SK-N-SH (cell line): Measurements from ENCODE around the gene CACNA2D3. TPM values are rescaled to one million over a fixed set of nuclear protein-coding genes. Genes with fewer than 3 reads are reported as not detected.

ENCODE experiments used
- CTCF ChIA-PET: fragments of 300-600, 350-600 bp; formaldehyde crosslinking; extraction: SDS; loops from one replicate; lab custom pipeline; 2021; lab: Yijun Ruan, JAX
- POLR2A ChIA-PET: fragments of 350-600 bp; sonication (Branson Sonifier 250); formaldehyde crosslinking; extraction: SDS; loops from one replicate; lab custom pipeline; 2020; ENCODE audit warnings: antibody characterized with exemption, inconsistent platforms; lab: Yijun Ruan, JAX
- DNase-seq: peaks from one replicate; pipeline ENCODE4 v3.0.0; 2012
- H2AFZ ChIP-seq: fragments of 200-600 bp; sonication (generic); 2 replicates; pipeline ENCODE4 v1.8.1; 2016; ENCODE audit warnings: antibody characterized with exemption, mild to moderate bottlenecking, low read depth
- H3F3A ChIP-seq: fragments of 200-600 bp; sonication (generic); replicated peaks from 2 replicates; pipeline ENCODE3; 2016; ENCODE audit warnings: antibody characterized with exemption, mild to moderate bottlenecking; ENCODE audit not compliant: insufficient read depth
- H3K27ac ChIP-seq, 2 experiments: fragments of 200-500 bp in 1 of 2; fragments of 200-600 bp in 1 of 2; sonication (Bioruptor generic) in 1 of 2; sonication (generic), shearing (Covaris generic) in 1 of 2; 2 replicates each; pipeline versions ENCODE4 v1.5.1 to v1.6.1; 2014 to 2016; ENCODE audit warnings: low read depth in 2 of 2, inconsistent platforms in 1 of 2, low read length in 1 of 2, mild to moderate bottlenecking in 1 of 2, mixed read lengths in 1 of 2
- H3K27me3 ChIP-seq: fragments of 200-600 bp; sonication (generic), shearing (Covaris generic); 2 replicates; pipeline ENCODE4 v1.6.1; 2016; ENCODE audit warnings: mixed run types; ENCODE audit not compliant: insufficient read depth
- H3K36me3 ChIP-seq, 2 experiments: fragments of 200-500 bp in 1 of 2; fragments of 200-600 bp in 1 of 2; sonication (Bioruptor generic) in 1 of 2; sonication (generic) in 1 of 2; replicated peaks in 1 of 2; 2 replicates each; pipeline versions ENCODE3 to v1.5.1; 2014 to 2016; ENCODE audit warnings: low read length in 1 of 2, mild to moderate bottlenecking in 1 of 2; ENCODE audit not compliant: insufficient read depth in 2 of 2, control insufficient read depth in 1 of 2
- H3K4me1 ChIP-seq, 2 experiments: fragments of 200-500 bp in 1 of 2; fragments of 200-600 bp in 1 of 2; sonication (Bioruptor generic) in 1 of 2; sonication (generic), shearing (Covaris generic) in 1 of 2; 2 replicates each; pipeline versions ENCODE4 v1.5.1 to v1.6.1; 2014 to 2016; ENCODE audit warnings: low read depth in 1 of 2, low read length in 1 of 2, mixed run types in 1 of 2; ENCODE audit not compliant: insufficient read depth in 2 of 2, control insufficient read depth in 1 of 2
- H3K4me2 ChIP-seq: fragments of 200-600 bp; sonication (generic), shearing (Covaris generic); 2 replicates; pipeline ENCODE4 v1.6.1; 2017; ENCODE audit warnings: mixed run types
- H3K4me3 ChIP-seq, 2 experiments: fragments of 200-500 bp in 1 of 2; fragments of 200-600 bp in 1 of 2; sonication (Bioruptor generic) in 1 of 2; sonication (generic), shearing (Covaris generic) in 1 of 2; 2 replicates each; pipeline versions ENCODE4 v1.5.1 to v1.8.1; 2014 to 2016; ENCODE audit warnings: low read depth in 2 of 2, inconsistent platforms in 1 of 2, low read length in 1 of 2, mild to moderate bottlenecking in 1 of 2, mixed read lengths in 1 of 2, moderate library complexity in 1 of 2
- H3K79me2 ChIP-seq: fragments of 200-600 bp; sonication (generic); 2 replicates; pipeline ENCODE4 v1.8.1; 2017; ENCODE audit warnings: mild to moderate bottlenecking; ENCODE audit not compliant: insufficient read depth
- H3K9ac ChIP-seq: fragments of 200-600 bp; sonication (generic); 2 replicates; pipeline ENCODE4 v1.6.1; 2017; ENCODE audit warnings: mixed run types
- H3K9me2 ChIP-seq: fragments of 200-600 bp; sonication (generic); 2 replicates; pipeline ENCODE4 v1.6.1; 2017; ENCODE audit warnings: mixed run types
- H3K9me3 ChIP-seq: fragments of 200-600 bp; sonication (generic); 2 replicates; pipeline ENCODE4 v1.6.1; 2017; ENCODE audit warnings: mixed run types, mild to moderate bottlenecking, moderate library complexity
- H4K20me1 ChIP-seq: fragments of 200-600 bp; sonication (generic); 2 replicates; pipeline ENCODE4 v1.6.1; 2017; ENCODE audit warnings: mild to moderate bottlenecking, mixed run types; ENCODE audit not compliant: insufficient read depth
- EZH2phosphoT487 ChIP-seq: fragments of 200-600 bp; sonication (generic); IDR thresholded peaks from 2 replicates; pipeline ENCODE4 v1.6.1; 2017; ENCODE audit warnings: low read depth, mixed run types, mild to moderate bottlenecking, antibody characterized with exemption, moderate library complexity, borderline replicate concordance
- GATA2 ChIP-seq: sonication (generic); formaldehyde crosslinking; IDR thresholded peaks from 2 replicates; pipeline ENCODE4 v1.5.0; 2020; ENCODE audit warnings: mild to moderate bottlenecking, missing genetic modification reagents
- MEF2A ChIP-seq: IDR thresholded peaks from 2 replicates; pipeline ENCODE4 v1.4.0; 2012; ENCODE audit warnings: low read depth, borderline replicate concordance
- NFIC ChIP-seq: IDR thresholded peaks from 2 replicates; pipeline ENCODE4 v1.4.0; 2012; ENCODE audit warnings: borderline replicate concordance
- NRF1 ChIP-seq: IDR thresholded peaks from 2 replicates; pipeline ENCODE4 v1.6.1; 2012; ENCODE audit warnings: low read depth, mild to moderate bottlenecking, low read length
- RAD21 ChIP-seq: IDR thresholded peaks from 2 replicates; pipeline ENCODE4 v1.6.1; 2012; ENCODE audit warnings: mild to moderate bottlenecking, low read length
- RCOR1 ChIP-seq: fragments of 150-350 bp; IDR thresholded peaks from 2 replicates; pipeline ENCODE4 v1.6.1; 2017; ENCODE audit warnings: antibody characterized with exemption, low read length
- SIN3A ChIP-seq: IDR thresholded peaks from 2 replicates; pipeline ENCODE4 v1.6.1; 2012; ENCODE audit warnings: low read depth, mild to moderate bottlenecking, low read length, moderate library complexity, borderline replicate concordance
- SMC3 ChIP-seq: IDR thresholded peaks from 2 replicates; pipeline ENCODE4 v1.6.1; 2012; ENCODE audit warnings: low read depth, low read length, improper control_type of control experiment
- TAF1 ChIP-seq: IDR thresholded peaks from 2 replicates; pipeline ENCODE4 v1.6.1; 2012; ENCODE audit warnings: low read depth, mild to moderate bottlenecking, low read length, moderate library complexity, borderline replicate concordance
- TCF12 ChIP-seq: IDR thresholded peaks from 2 replicates; pipeline ENCODE4 v1.4.0; 2012
- TEAD4 ChIP-seq: IDR thresholded peaks from 2 replicates; pipeline ENCODE4 v1.4.0; 2012; ENCODE audit warnings: mild to moderate bottlenecking, borderline replicate concordance; ENCODE audit not compliant: insufficient read depth
- YY1 ChIP-seq: IDR thresholded peaks from 2 replicates; pipeline ENCODE4 v1.4.0; 2012; ENCODE audit warnings: low read depth, mild to moderate bottlenecking
- WGBS: methylation state at CpG from one replicate; pipeline ENCODE4 v1.1.6; 2017; ENCODE audit warnings: low lambda C conversion rate; 5-methylcytosine and 5-hydroxymethylcytosine counted together
- polyA plus RNA-seq, 3 experiments: library from polyadenylated mRNA; depleted of rRNA; stranded (reverse); fragments of >200 nt; gene quantifications; 2 replicates each; pipeline ENCODE4 v1.2.3, GENCODE V29; 2012
- TF ChIP-seq, protein P1 (sequence below): IDR thresholded peaks from 2 replicates; pipeline ENCODE4 v1.4.0; 2012; ENCODE audit warnings: low read depth
- TF ChIP-seq, protein P2 (sequence below): IDR thresholded peaks from 2 replicates; pipeline ENCODE4 v1.4.0; 2012; ENCODE audit warnings: low read depth, borderline replicate concordance
- TF ChIP-seq, protein P3 (sequence below): IDR thresholded peaks from 2 replicates; pipeline ENCODE4; 2012
- TF ChIP-seq, protein P4 (sequence below): fragments of 150-350 bp; IDR thresholded peaks from 2 replicates; pipeline ENCODE4 v1.6.1; 2017; ENCODE audit warnings: antibody characterized with exemption, low read length, low read depth, borderline replicate concordance
- TF ChIP-seq, protein P5 (sequence below): IDR thresholded peaks from 2 replicates; pipeline ENCODE4 v1.6.1; 2012; ENCODE audit warnings: mild to moderate bottlenecking, low read depth, low read length, moderate library complexity
- TF ChIP-seq, protein P6 (sequence below): IDR thresholded peaks from 2 replicates; pipeline ENCODE4 v1.4.0; 2012; ENCODE audit warnings: low read depth, borderline replicate concordance

CACNA2D3 gene
- polyA plus RNA-seq, 1 of the 3 experiments (the other 2 are of a cell fraction), result 0.15 TPM

DNA sequence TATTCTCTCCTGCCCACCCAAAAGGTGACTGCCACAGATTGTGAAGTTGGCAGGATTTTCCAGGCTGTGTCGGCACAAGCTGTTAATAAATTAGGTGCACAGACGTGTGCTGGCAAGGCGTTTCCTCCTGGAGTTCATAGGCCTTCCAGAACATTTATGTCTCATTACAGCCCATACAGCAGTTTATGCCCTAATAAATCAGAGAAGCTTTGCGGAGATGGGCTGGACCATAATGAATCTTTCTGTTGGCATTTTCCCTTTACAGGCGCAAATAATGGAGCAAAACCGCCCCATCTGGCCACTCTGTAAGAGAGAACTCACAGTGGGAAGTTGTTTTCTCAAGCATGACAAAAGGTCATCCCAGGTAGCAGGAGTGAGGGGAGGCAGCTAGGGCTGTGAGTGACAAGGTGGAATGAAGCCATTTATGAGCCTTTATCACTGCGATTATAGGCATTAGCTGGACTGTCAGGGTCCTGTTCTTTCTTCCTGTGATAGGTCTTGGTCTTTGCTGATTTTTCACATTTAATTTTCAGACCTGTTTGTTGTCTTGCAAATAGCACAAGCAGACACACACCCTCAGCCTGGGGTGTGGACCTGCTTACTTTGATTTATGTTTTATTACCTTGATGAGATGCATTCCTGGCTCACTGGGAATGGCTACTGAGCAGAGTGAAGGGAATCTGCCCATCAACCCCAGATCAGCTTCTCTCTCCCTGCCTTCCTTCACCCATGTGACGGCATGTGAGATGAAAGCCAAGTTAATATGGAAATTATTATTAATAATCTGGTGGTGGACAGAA, 548.0 kb downstream of the CACNA2D3 start:
- TF ChIP-seq EZH2phosphoT487, result no peak
- TF ChIP-seq NFIC, result no peak
- no peak for TF ChIP-seq TEAD4
- TF ChIP-seq SIN3A, result no peak
- no peak for TF ChIP-seq YY1
- TF ChIP-seq, protein P1, sequence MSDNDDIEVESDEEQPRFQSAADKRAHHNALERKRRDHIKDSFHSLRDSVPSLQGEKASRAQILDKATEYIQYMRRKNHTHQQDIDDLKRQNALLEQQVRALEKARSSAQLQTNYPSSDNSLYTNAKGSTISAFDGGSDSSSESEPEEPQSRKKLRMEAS, result no peak
- no peak for TF ChIP-seq MEF2A
- TF ChIP-seq, protein P2, sequence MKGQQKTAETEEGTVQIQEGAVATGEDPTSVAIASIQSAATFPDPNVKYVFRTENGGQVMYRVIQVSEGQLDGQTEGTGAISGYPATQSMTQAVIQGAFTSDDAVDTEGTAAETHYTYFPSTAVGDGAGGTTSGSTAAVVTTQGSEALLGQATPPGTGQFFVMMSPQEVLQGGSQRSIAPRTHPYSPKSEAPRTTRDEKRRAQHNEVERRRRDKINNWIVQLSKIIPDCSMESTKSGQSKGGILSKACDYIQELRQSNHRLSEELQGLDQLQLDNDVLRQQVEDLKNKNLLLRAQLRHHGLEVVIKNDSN, result no peak
- TF ChIP-seq GATA2 (CRISPR knock-in tag), result no peak
- TF ChIP-seq, protein P3, sequence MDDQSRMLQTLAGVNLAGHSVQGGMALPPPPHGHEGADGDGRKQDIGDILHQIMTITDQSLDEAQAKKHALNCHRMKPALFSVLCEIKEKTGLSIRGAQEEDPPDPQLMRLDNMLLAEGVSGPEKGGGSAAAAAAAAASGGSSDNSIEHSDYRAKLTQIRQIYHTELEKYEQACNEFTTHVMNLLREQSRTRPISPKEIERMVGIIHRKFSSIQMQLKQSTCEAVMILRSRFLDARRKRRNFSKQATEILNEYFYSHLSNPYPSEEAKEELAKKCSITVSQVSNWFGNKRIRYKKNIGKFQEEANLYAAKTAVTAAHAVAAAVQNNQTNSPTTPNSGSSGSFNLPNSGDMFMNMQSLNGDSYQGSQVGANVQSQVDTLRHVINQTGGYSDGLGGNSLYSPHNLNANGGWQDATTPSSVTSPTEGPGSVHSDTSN, result no peak
- no peak for TF ChIP-seq TAF1
- TF ChIP-seq RAD21, result no peak
- no peak for TF ChIP-seq TCF12
- TF ChIP-seq, protein P4, sequence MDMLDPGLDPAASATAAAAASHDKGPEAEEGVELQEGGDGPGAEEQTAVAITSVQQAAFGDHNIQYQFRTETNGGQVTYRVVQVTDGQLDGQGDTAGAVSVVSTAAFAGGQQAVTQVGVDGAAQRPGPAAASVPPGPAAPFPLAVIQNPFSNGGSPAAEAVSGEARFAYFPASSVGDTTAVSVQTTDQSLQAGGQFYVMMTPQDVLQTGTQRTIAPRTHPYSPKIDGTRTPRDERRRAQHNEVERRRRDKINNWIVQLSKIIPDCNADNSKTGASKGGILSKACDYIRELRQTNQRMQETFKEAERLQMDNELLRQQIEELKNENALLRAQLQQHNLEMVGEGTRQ, result no peak
- TF ChIP-seq, protein P5, sequence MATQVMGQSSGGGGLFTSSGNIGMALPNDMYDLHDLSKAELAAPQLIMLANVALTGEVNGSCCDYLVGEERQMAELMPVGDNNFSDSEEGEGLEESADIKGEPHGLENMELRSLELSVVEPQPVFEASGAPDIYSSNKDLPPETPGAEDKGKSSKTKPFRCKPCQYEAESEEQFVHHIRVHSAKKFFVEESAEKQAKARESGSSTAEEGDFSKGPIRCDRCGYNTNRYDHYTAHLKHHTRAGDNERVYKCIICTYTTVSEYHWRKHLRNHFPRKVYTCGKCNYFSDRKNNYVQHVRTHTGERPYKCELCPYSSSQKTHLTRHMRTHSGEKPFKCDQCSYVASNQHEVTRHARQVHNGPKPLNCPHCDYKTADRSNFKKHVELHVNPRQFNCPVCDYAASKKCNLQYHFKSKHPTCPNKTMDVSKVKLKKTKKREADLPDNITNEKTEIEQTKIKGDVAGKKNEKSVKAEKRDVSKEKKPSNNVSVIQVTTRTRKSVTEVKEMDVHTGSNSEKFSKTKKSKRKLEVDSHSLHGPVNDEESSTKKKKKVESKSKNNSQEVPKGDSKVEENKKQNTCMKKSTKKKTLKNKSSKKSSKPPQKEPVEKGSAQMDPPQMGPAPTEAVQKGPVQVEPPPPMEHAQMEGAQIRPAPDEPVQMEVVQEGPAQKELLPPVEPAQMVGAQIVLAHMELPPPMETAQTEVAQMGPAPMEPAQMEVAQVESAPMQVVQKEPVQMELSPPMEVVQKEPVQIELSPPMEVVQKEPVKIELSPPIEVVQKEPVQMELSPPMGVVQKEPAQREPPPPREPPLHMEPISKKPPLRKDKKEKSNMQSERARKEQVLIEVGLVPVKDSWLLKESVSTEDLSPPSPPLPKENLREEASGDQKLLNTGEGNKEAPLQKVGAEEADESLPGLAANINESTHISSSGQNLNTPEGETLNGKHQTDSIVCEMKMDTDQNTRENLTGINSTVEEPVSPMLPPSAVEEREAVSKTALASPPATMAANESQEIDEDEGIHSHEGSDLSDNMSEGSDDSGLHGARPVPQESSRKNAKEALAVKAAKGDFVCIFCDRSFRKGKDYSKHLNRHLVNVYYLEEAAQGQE, result no peak
- TF ChIP-seq, protein P6, sequence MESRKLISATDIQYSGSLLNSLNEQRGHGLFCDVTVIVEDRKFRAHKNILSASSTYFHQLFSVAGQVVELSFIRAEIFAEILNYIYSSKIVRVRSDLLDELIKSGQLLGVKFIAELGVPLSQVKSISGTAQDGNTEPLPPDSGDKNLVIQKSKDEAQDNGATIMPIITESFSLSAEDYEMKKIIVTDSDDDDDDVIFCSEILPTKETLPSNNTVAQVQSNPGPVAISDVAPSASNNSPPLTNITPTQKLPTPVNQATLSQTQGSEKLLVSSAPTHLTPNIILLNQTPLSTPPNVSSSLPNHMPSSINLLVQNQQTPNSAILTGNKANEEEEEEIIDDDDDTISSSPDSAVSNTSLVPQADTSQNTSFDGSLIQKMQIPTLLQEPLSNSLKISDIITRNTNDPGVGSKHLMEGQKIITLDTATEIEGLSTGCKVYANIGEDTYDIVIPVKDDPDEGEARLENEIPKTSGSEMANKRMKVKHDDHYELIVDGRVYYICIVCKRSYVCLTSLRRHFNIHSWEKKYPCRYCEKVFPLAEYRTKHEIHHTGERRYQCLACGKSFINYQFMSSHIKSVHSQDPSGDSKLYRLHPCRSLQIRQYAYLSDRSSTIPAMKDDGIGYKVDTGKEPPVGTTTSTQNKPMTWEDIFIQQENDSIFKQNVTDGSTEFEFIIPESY, result no peak
- TF ChIP-seq SMC3, result no peak
- TF ChIP-seq NRF1, result no peak
- no peak for TF ChIP-seq RCOR1
- no peaks in the 10 kb centered on the region for H3K79me2 ChIP-seq
- H4K20me1 ChIP-seq, result no peaks in the 10 kb centered on the region
- H3K9ac ChIP-seq, result no peak overlapping the region
- no peaks in the 10 kb centered on the region for H3K27me3 ChIP-seq
- H3K9me2 ChIP-seq, result no peaks in the 10 kb centered on the region
- no peak overlapping the region for H3K4me2 ChIP-seq
- no peak overlapping the region for H3K27ac ChIP-seq
- no peak overlapping the region for H2AFZ ChIP-seq
- POLR2A ChIA-PET, result no interaction called here
- no peaks in the 10 kb centered on the region for H3K9me3 ChIP-seq
- H3K36me3 ChIP-seq, result no peaks in the 10 kb centered on the region
- DNase-seq, result no peak
- H3F3A ChIP-seq, result no peaks in the 10 kb centered on the region
- H3K4me1 ChIP-seq, result peaks cover 0 to 2% of the 10 kb centered on the region in 2 experiments; a peak in 1 of 4 replicates
- CTCF ChIA-PET, result no interaction called here
- H3K4me3 ChIP-seq, result no peak overlapping the region
- 46% methylated on average over 8 of the region's 8 CpGs for WGBS
